Esophagus squamous epithelium (tissue), 5 donors: Measurements from ENCODE around the gene HSD17B7. TPM values are rescaled to one million over a fixed set of nuclear protein-coding genes. Genes with fewer than 3 reads are reported as not detected.

ENCODE experiments used
- DNase-seq: peaks from one replicate; lab custom pipeline; 2025; lab: John Stamatoyannopoulos, UW
- H3K27ac ChIP-seq, 4 donors: fragments of 200-600 bp; sonication (generic); one replicate each; pipeline ENCODE4 v1.5.1; 2016 to 2019; ENCODE audit warnings: mild to moderate bottlenecking in 1 of 4
- H3K27me3 ChIP-seq, 4 donors: fragments of 200-600 bp; sonication (generic); 1 replicate in 3 of 4; 2 replicates in 1 of 4; pipeline versions ENCODE4 v1.5.1 to v1.6.0; 2017 to 2021; ENCODE audit warnings: antibody characterized with exemption in 1 of 4
- H3K36me3 ChIP-seq, 3 donors: fragments of 200-600 bp; sonication (generic); one replicate each; pipeline ENCODE4 v1.5.1; 2016 to 2019
- H3K4me1 ChIP-seq, 3 donors: fragments of 200-600 bp; sonication (generic); one replicate each; pipeline ENCODE4 v1.5.1; 2017 to 2019
- H3K4me3 ChIP-seq, 4 donors: fragments of 200-600 bp; sonication (generic); 1 replicate in 3 of 4; 2 replicates in 1 of 4; pipeline ENCODE4 v1.5.1; 2016 to 2019; ENCODE audit warnings: mild to moderate bottlenecking in 2 of 4, moderate library complexity in 1 of 4
- H3K9me3 ChIP-seq, 3 donors: fragments of 200-600 bp; sonication (generic); one replicate each; pipeline ENCODE4 v1.5.1; 2016 to 2019
- POLR2A ChIP-seq, 4 donors: fragments of 450-650 bp; IDR thresholded peaks; one replicate each; pipeline ENCODE4 v1.6.1; 2017; ENCODE audit warnings: antibody characterized with exemption in 4 of 4, mild to moderate bottlenecking in 4 of 4, moderate library complexity in 3 of 4
- WGBS, 2 donors: methylation state at CpG; one replicate each; pipeline ENCODE4 v1.1.5; 2018; 5-methylcytosine and 5-hydroxymethylcytosine counted together
- intact Hi-C: fragments of 100-400 bp; cut with DNase I; formaldehyde crosslinking; loops from one replicate; pipeline ENCODE4 v1.15.0; 2022
- total RNA-seq, 4 donors: library from RNA; depleted of rRNA; stranded (reverse); fragments of >200 nt; gene quantifications; one replicate each; pipeline ENCODE4 v1.1.0, GENCODE V29; 2016
- TF ChIP-seq, protein P1 (sequence below), 6 experiments: fragments of 450-650 bp in 4 of 6; fragments of 200-600 bp in 2 of 6; sonication (generic) in 2 of 6; IDR thresholded peaks; one replicate each; pipeline ENCODE4 v1.5.1; 2016 to 2019; ENCODE audit warnings: antibody characterized with exemption in 6 of 6, mild to moderate bottlenecking in 4 of 6, moderate library complexity in 4 of 6
- donor health status: DM: yes; HTN: yes; CAD: no.

The HSD17B7 gene
- total RNA-seq, 4 donors from 2014 or later = 15.7 to 28.4 (median 21.6) TPM

DNA sequence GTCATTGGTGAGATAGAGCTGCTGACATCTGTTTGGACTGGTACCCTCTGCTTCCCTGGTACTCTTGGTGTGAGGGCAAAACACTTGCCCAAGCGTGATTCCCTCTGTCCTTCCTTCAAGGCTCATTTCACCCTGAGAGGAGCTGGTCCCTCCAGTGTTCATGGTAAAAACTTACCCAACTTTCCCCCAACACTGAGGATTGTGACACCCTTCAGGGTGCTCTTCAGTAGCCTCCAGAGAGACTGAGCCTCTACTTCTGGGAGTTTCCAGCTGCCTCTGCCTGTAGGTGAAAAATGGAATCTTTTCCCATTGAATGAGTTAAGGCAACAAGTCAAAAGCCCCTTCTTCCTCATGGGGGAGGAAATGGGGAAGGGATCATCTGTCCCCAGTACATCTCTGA is 60.8 kb downstream of the HSD17B7 start:
- WGBS, 2 donors = 83% methylated on average over 1 of the region's 1 CpG; no CpG with 5 or more reads in 1 of the 2 donors
- H3K4me3 ChIP-seq = no peak overlapping the region

DNA sequence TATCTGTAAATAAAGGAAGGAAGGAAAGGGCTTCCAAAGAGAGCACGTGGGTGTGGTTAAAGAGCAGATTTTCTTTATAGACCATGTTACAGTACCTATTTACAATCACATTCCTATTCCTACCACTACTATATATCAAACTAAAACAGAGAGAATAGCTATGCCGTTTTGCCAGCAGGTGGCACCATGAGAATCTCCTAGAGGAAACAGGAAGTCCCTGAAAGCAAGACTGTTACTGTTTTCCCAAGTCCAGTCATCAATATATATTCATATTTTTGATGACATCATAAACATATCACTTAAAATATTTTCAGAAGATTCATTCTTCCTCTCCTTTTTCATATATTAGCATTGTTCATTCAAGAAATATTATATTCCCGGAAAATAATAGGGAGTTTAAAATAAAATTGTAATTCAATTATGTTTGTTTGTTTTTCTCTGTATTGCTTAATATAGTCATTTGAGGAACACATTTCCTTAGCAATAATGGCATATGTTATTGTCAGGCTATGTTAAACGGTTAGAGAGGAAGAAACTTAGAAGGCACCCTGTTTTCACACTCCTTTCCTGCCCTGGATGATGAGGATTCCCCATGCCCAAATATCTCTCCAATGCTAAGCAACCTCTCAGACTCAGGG is 63.9 kb downstream of the HSD17B7 start:
- 26 to 33% methylated on average over 4 of the region's 4 CpGs for WGBS, 2 donors
- intact Hi-C loops = no loop called here
- DNase-seq = no peak

More for the DNA sequence above, 60.8 kb downstream of the HSD17B7 start:
- Histone ChIP-seq H3K9me3 (no peaks in the 10 kb centered on the region), H3K36me3 (no peaks in the 10 kb centered on the region), H3K4me1 (peaks cover 0 to 3% (median 3%) of the 10 kb centered on the region in 3 donors), H3K27me3 (no peaks in the 10 kb centered on the region), H3K27ac (no peak overlapping the region)
- intact Hi-C loops = no loop called here
- TF ChIP-seq, protein P1, sequence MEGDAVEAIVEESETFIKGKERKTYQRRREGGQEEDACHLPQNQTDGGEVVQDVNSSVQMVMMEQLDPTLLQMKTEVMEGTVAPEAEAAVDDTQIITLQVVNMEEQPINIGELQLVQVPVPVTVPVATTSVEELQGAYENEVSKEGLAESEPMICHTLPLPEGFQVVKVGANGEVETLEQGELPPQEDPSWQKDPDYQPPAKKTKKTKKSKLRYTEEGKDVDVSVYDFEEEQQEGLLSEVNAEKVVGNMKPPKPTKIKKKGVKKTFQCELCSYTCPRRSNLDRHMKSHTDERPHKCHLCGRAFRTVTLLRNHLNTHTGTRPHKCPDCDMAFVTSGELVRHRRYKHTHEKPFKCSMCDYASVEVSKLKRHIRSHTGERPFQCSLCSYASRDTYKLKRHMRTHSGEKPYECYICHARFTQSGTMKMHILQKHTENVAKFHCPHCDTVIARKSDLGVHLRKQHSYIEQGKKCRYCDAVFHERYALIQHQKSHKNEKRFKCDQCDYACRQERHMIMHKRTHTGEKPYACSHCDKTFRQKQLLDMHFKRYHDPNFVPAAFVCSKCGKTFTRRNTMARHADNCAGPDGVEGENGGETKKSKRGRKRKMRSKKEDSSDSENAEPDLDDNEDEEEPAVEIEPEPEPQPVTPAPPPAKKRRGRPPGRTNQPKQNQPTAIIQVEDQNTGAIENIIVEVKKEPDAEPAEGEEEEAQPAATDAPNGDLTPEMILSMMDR (IDR thresholded peaks at IDR 0.05) = no peak
- no peak for TF ChIP-seq POLR2A (IDR thresholded peaks at IDR 0.05)
- DNase-seq = no peak

DNA sequence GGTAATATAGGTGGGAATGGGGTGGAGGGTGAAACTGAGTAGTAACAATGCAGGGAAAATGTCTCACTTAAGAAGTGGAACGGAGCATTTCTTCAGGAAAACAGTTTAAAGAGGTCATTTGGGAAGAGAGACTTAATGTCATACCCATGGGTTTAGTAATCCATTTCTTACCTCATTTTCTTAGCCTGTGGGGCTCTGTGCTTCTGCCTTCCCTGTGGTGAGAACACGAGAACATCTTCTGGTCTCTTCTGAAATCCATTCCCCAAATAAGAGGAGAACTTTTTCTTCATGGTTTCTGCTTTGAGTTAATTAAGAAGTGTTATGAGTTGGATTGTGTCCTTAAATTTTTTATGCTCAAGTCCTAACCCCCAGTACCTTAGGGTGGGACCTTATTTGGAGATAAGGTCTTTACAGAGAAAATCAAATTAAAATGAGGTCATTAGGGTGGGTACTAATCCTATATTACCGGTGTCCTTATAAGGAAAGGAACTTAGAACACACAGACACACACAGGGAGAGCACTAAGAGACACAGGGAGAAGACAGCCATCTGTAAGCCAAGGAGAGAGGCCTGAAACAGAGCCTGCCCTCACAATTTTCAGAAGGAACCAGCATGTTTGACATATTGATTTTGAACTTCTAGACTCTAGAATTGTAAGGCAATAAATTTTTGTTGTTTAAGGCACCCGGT is 65.1 kb downstream of the HSD17B7 start:
- peaks cover 0 to 13% (median 3%) of the 10 kb centered on the region in 3 donors for H3K4me1 ChIP-seq
- TF ChIP-seq, protein P1 (IDR thresholded peaks at IDR 0.05) = no peak
- no peak for TF ChIP-seq POLR2A (IDR thresholded peaks at IDR 0.05)
- H3K27me3 ChIP-seq = no peaks in the 10 kb centered on the region
- DNase-seq = no peak
- H3K9me3 ChIP-seq = no peaks in the 10 kb centered on the region
- no peak overlapping the region for H3K27ac ChIP-seq
- no peak overlapping the region for H3K4me3 ChIP-seq
- intact Hi-C loops = no loop called here
- no peaks in the 10 kb centered on the region for H3K36me3 ChIP-seq
- 73 to 84% methylated on average over 4 of the region's 4 CpGs for WGBS, 2 donors

More for the DNA sequence above, 63.9 kb downstream of the HSD17B7 start:
- H3K4me1 ChIP-seq = peaks cover 0 to 13% (median 3%) of the 10 kb centered on the region in 3 donors
- H3K27ac ChIP-seq = no peak overlapping the region
- TF ChIP-seq, protein P1 (IDR thresholded peaks at IDR 0.05) = peak; percentile 31 to 70 (median 60)
- TF ChIP-seq POLR2A (IDR thresholded peaks at IDR 0.05) = no peak
- no peaks in the 10 kb centered on the region for H3K36me3 ChIP-seq
- H3K9me3 ChIP-seq = no peaks in the 10 kb centered on the region
- H3K27me3 ChIP-seq = no peaks in the 10 kb centered on the region
- H3K4me3 ChIP-seq = no peak overlapping the region

DNA sequence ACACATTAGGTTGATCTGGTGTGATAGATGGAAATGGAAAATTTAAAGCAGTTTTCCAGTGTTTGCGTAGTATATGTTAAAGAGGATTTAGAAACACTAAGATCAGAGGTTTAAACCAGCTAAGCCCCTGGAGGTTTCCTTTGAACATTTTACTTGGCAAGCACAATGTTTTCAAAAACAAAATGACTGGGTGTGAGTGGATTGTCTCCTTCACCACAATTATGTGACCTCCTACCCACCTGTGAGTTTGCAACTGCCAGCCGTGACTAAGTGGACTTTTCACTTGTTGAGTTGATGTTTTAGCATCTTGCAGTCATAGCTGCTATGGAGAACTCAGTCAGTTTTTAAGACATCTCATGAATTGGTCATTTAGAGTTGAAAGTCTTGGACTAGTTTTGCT is 65.8 kb downstream of the HSD17B7 start:
- TF ChIP-seq, protein P1 (IDR thresholded peaks at IDR 0.05) = no peak
- no peak for TF ChIP-seq POLR2A (IDR thresholded peaks at IDR 0.05)

DNA sequence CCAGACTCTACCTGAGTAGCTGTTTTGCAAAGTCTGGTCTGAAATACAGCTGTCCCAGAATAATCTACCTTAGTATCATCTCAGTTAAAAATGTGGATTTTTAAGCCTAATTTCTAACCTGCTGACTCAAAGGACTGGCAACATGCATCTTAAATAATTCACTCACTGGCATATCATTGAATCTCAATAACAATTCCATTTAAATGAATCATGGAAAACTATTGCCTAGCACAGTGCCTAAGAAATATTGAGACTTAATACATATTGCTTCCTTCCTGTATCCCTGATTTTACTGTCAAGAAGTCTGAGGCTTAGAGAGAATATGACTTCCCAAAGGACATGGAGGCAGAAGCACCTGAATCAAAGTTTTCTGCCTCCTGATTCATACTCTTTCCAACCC is 67.3 kb downstream of the HSD17B7 start:
- Histone ChIP-seq H3K4me1 (peaks cover 0 to 13% (median 3%) of the 10 kb centered on the region in 3 donors), H3K9me3 (no peaks in the 10 kb centered on the region), H3K27ac (no peak overlapping the region), H3K36me3 (no peaks in the 10 kb centered on the region), H3K27me3 (no peaks in the 10 kb centered on the region), H3K4me3 (no peak overlapping the region)
- no peak for DNase-seq
- intact Hi-C loops = no loop called here
- no peak for TF ChIP-seq POLR2A (IDR thresholded peaks at IDR 0.05)
- TF ChIP-seq, protein P1 (IDR thresholded peaks at IDR 0.05) = no peak

More for the DNA sequence above, 65.8 kb downstream of the HSD17B7 start:
- H3K9me3 ChIP-seq = no peaks in the 10 kb centered on the region
- H3K4me3 ChIP-seq = no peak overlapping the region
- 44 to 62% methylated on average over 2 of the region's 2 CpGs for WGBS, 2 donors
- H3K27ac ChIP-seq = no peak overlapping the region
- no peaks in the 10 kb centered on the region for H3K36me3 ChIP-seq
- H3K27me3 ChIP-seq = no peaks in the 10 kb centered on the region
- H3K4me1 ChIP-seq = peaks cover 0 to 13% (median 3%) of the 10 kb centered on the region in 3 donors
- no peak for DNase-seq
- intact Hi-C loops = no loop called here
